ENCODE data around the gene DRAXIN. TPM values are rescaled to one million over a fixed set of nuclear protein-coding genes. Genes with fewer than 3 reads are reported as not detected.

The DRAXIN gene
- total RNA-seq, 1 experiment from 2014 or later: 52.4 TPM

GRCh38 chr1:11738783-11739182 is 47.3 kb downstream of the DRAXIN start:
- DNase-seq: no peak
- Histone ChIP-seq H3K4me3 (ENCODE audit: insufficient read depth, low read depth, low read length) (no peak overlapping the region), H3K36me3 (replicated peaks; ENCODE audit: control insufficient read depth, insufficient read depth, low read length) (no peaks in the 10 kb centered on the region), H3K27me3 (ENCODE audit: control insufficient read depth, insufficient read depth, low read length) (no peaks in the 10 kb centered on the region)

- DNase-seq: no peak
- H3K4me3 ChIP-seq (ENCODE audit: insufficient read depth, low read depth, low read length): no peak overlapping the region
- no peaks in the 10 kb centered on the region for H3K36me3 ChIP-seq (replicated peaks; ENCODE audit: control insufficient read depth, insufficient read depth, low read length)
- no peaks in the 10 kb centered on the region for H3K27me3 ChIP-seq (ENCODE audit: control insufficient read depth, insufficient read depth, low read length)
Measured at GRCh38 chr1:11740258-11741192, 49.0 kb downstream of the DRAXIN start.

- H3K4me3 ChIP-seq (ENCODE audit: insufficient read depth, low read depth, low read length): no peak overlapping the region
- H3K36me3 ChIP-seq (replicated peaks; ENCODE audit: control insufficient read depth, insufficient read depth, low read length): peaks cover 6% of the 10 kb centered on the region
- H3K27me3 ChIP-seq (ENCODE audit: control insufficient read depth, insufficient read depth, low read length): no peaks in the 10 kb centered on the region
- DNase-seq: no peak
Measured at GRCh38 chr1:11741482-11741881, 50.0 kb downstream of the DRAXIN start.

DNA sequence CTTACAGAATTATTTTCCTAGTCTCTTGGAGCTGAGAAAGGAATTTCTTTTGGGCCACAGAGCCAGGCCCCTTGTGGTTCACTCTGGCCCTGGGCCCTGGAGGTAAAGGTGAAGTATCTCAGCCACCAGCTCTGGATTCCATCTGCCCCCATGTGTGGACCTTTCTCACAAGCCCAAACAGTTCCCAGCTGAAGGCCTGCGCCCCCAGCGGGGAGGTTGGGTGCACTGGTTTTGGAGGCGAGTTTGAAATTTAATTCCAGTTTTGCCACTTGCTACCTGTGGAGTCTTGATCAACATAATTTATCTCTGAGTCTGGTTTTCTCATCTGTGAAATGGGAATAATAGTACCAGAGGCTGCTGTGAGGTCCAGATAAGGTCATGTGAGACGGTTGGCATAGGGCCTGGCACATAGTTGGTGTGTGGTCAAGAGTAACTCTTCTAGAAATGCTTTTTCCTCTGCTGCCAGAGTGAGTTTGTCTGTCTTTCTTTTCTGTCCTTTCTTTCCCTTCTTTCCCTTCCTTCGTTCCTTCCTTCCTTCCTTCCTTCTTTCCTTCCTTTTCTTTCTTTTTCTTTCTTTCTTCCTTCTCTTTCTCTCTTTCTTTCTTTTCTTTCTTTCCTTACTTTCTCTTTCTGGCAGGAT is 50.5 kb downstream of the DRAXIN start:
- Histone ChIP-seq H3K27me3 (ENCODE audit: control insufficient read depth, insufficient read depth, low read length) (no peaks in the 10 kb centered on the region), H3K4me3 (ENCODE audit: insufficient read depth, low read depth, low read length) (no peak overlapping the region), H3K36me3 (replicated peaks; ENCODE audit: control insufficient read depth, insufficient read depth, low read length) (peaks cover 6% of the 10 kb centered on the region)
- no peak for DNase-seq

GRCh38 chr1:11744287-11744686 is 52.8 kb downstream of the DRAXIN start:
- no peak for DNase-seq

DNA sequence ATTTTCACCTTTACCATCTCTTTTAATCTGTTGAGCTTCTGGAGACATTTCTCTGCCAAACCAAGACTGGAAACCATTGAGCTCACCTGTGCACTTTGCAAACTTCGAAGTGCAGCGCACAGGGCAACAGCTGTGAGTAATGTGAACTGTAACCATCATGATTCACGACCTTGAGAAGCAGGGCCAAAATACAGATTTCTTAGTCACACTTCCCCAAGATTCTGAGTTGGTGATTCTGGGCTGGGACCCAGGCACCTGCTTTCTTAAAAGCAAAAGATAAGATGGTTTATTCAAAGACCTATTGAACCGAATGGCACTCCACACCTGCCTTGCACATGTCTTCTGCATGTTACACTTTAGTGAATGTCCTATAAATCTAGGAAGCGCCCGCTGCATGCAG is 54.6 kb downstream of the DRAXIN start:
- no peak for DNase-seq
- H3K4me3 ChIP-seq (ENCODE audit: insufficient read depth, low read depth, low read length): no peak overlapping the region

More at GRCh38 chr1:11744287-11744686, 52.8 kb downstream of the DRAXIN start:
- H3K27me3 ChIP-seq (ENCODE audit: control insufficient read depth, insufficient read depth, low read length): no peaks in the 10 kb centered on the region
- peaks cover 6% of the 10 kb centered on the region for H3K36me3 ChIP-seq (replicated peaks; ENCODE audit: control insufficient read depth, insufficient read depth, low read length)
- no peak overlapping the region for H3K4me3 ChIP-seq (ENCODE audit: insufficient read depth, low read depth, low read length)

GRCh38 chr1:11746795-11747487 is 55.4 kb downstream of the DRAXIN start:
- peaks cover 10% of the 10 kb centered on the region for H3K36me3 ChIP-seq (replicated peaks; ENCODE audit: control insufficient read depth, insufficient read depth, low read length)
- DNase-seq: peak; percentile 48
- H3K4me3 ChIP-seq (ENCODE audit: insufficient read depth, low read depth, low read length): no peak overlapping the region
- H3K27me3 ChIP-seq (ENCODE audit: control insufficient read depth, insufficient read depth, low read length): no peaks in the 10 kb centered on the region

More for the DNA sequence above, 54.6 kb downstream of the DRAXIN start:
- Histone ChIP-seq H3K27me3 (ENCODE audit: control insufficient read depth, insufficient read depth, low read length) (no peaks in the 10 kb centered on the region), H3K36me3 (replicated peaks; ENCODE audit: control insufficient read depth, insufficient read depth, low read length) (peaks cover 10% of the 10 kb centered on the region)

GRCh38 chr1:11748294-11749202 is 57.0 kb downstream of the DRAXIN start:
- peak; percentile 51 for DNase-seq

GRCh38 chr1:11749203-11749689 is 57.7 kb downstream of the DRAXIN start:
- DNase-seq: peak; percentile 93
- Histone ChIP-seq H3K36me3 (replicated peaks; ENCODE audit: control insufficient read depth, insufficient read depth, low read length) (peaks cover 10% of the 10 kb centered on the region), H3K27me3 (ENCODE audit: control insufficient read depth, insufficient read depth, low read length) (no peaks in the 10 kb centered on the region), H3K4me3 (ENCODE audit: insufficient read depth, low read depth, low read length) (no peak overlapping the region)

More at GRCh38 chr1:11748294-11749202, 57.0 kb downstream of the DRAXIN start:
- H3K27me3 ChIP-seq (ENCODE audit: control insufficient read depth, insufficient read depth, low read length): no peaks in the 10 kb centered on the region
- H3K36me3 ChIP-seq (replicated peaks; ENCODE audit: control insufficient read depth, insufficient read depth, low read length): peaks cover 10% of the 10 kb centered on the region
- no peak overlapping the region for H3K4me3 ChIP-seq (ENCODE audit: insufficient read depth, low read depth, low read length)

DNA sequence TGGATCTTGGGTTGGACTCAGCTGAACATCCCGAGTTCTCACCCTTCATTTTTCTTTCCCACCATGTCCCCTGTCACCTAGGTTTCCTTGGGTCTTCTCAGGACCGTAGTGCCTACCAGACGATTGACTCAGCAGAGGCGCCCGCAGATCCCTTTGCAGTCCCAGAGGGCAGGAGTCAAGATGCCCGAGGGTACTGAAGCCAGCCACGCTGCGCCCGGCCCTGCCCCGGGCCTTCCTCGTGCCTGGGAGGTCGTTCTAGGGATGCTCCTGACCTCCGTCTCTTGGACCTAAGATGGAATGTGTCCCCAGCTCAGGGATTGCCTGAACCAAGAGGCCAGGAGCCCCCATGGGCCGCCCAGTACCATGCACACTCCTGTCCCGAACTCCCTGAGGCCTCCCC is 58.5 kb downstream of the DRAXIN start:
- no peaks in the 10 kb centered on the region for H3K27me3 ChIP-seq (ENCODE audit: control insufficient read depth, insufficient read depth, low read length)
- peak; percentile 41 for DNase-seq
- H3K36me3 ChIP-seq (replicated peaks; ENCODE audit: control insufficient read depth, insufficient read depth, low read length): peaks cover 10% of the 10 kb centered on the region
- no peak overlapping the region for H3K4me3 ChIP-seq (ENCODE audit: insufficient read depth, low read depth, low read length)

GRCh38 chr1:11751087-11751486 is 59.6 kb downstream of the DRAXIN start:
- Histone ChIP-seq H3K4me3 (ENCODE audit: insufficient read depth, low read depth, low read length) (no peak overlapping the region), H3K36me3 (replicated peaks; ENCODE audit: control insufficient read depth, insufficient read depth, low read length) (peaks cover 6% of the 10 kb centered on the region), H3K27me3 (ENCODE audit: control insufficient read depth, insufficient read depth, low read length) (no peaks in the 10 kb centered on the region)
- DNase-seq: peak; percentile 22

- Histone ChIP-seq H3K36me3 (replicated peaks; ENCODE audit: control insufficient read depth, insufficient read depth, low read length) (peaks cover 4% of the 10 kb centered on the region; the same call in 1 of the 2 replicates), H3K27me3 (ENCODE audit: control insufficient read depth, insufficient read depth, low read length) (no peaks in the 10 kb centered on the region), H3K4me3 (ENCODE audit: insufficient read depth, low read depth, low read length) (no peak overlapping the region)
- DNase-seq: peak; percentile 53
Measured at GRCh38 chr1:11752359-11753088, 61.0 kb downstream of the DRAXIN start.

- DNase-seq: peak; percentile 59
- Histone ChIP-seq H3K4me3 (ENCODE audit: insufficient read depth, low read depth, low read length) (no peak overlapping the region), H3K27me3 (ENCODE audit: control insufficient read depth, insufficient read depth, low read length) (no peaks in the 10 kb centered on the region), H3K36me3 (replicated peaks; ENCODE audit: control insufficient read depth, insufficient read depth, low read length) (peaks cover 4% of the 10 kb centered on the region; the same call in 1 of the 2 replicates)
Measured at GRCh38 chr1:11753555-11754208, 62.2 kb downstream of the DRAXIN start.

All from H7 (cell line).